T-helper 2 cell (primary cell): ENCODE data around the gene COX7A2L.

ENCODE experiments used
- DNase-seq, 5 experiments: peaks; one replicate each; pipeline versions ENCODE4 v3.0.0 to v3.0.0-alpha.2; 2012 to 2022

COX7A2L gene

DNA sequence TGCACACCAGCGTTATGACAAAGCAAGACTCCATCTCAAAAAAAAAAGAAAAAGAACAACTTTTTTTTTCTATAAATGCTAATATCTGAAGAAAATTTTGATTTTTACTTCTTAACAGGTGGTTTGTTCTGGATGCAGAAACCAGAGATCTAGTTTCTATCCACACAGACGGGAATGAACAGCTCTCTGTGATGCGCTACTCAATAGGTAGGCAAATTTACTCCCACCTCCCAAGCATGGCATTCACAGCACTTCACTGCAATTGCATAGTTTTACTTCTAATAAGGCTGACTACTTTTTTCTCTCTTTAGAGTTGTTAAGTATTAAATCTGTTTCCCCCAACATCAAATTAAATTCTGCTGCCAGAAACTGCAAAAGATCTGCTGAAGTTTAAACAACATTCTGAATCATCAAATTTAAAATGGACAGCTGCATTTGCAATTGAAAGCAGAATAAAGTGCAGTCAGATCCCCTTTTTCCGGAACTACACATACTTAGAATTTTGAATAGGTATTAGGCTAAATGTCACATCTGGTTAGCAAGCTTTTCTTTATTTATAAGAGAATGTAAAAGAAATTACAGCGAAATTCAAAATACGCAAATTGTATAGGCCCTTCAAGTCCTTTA lies 45.1 kb downstream of the COX7A2L start:
- no peak for DNase-seq

- DNase-seq, result no peak
Observed at GRCh38 chr2:42314892-42315468, 46.0 kb downstream of the COX7A2L start.

GRCh38 chr2:42312106-42312505 lies 48.9 kb downstream of the COX7A2L start:
- no peak for DNase-seq

GRCh38 chr2:42310007-42310515 lies 51.0 kb downstream of the COX7A2L start:
- no peak for DNase-seq

GRCh38 chr2:42309366-42309765 lies 51.7 kb downstream of the COX7A2L start:
- DNase-seq, result no peak

DNA sequence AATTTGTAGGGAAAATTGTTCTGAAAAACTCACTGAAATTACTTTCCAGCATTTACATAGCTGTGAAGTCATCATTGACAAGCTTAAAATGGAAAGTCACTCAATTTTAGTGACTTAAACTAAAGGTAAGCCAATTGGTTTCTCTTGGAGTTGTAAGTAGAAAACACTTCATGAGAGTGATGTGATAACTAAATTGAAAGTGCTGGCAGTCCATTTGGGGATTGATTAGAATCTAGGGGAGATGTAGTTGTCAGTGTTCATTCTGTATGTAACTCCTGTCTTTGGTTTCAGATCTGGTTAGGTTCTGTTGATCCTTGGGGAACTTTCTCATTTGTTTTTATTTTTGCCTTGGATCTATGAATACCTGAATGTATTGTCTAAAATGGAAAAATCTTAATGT lies 53.8 kb downstream of the COX7A2L start:
- DNase-seq, result no peak

DNA sequence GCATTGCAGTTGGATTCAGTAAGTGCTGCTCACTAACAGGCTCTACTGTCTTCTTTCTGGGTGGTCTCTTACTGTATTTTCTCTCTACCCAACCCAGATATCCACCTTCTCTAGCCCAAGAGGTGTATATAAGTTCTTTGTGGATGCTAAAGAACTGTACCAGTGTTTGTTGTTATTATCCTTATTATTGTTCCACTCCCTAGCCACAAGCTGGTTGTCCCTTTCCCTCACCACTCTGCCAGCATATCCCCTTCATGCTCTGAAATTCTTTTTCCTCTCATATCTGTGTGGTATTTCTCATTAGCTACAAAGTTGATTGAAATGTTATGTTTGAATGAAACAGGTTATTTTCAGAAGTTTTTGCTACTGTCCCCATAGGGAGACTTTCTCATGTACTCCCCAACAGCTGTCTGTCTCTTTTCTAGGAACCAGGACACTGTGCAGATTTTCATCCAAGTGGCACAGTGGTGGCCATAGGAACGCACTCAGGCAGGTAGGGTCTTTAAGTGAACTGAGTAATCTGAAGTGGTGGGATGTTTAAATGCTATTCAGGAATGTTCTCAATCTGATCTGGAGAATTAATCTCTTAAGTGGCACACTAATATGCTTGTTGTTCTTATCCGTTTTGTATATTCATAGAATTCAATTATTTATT lies 56.8 kb downstream of the COX7A2L start:
- DNase-seq, result no peak

GRCh38 chr2:42303252-42303651 lies 57.8 kb downstream of the COX7A2L start:
- DNase-seq, result no peak

DNA sequence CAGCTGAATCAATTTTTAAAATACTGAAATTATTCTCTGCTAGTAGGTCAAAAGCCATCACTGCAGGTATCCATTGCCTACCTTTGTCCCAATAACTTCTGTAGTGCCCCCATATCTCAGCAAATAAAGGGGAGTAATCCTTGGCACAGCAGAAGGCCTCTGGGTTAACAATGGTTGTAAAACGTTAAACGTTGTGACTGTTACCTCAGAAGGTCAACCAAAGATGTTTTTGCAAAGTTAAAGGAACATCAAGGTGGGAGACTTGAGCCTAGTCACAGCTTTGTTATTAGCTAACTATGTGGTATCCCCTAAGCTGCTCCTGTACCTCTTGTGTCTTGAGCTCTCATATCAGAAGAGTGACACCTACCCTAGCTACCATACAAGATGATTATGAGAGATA lies 60.5 kb downstream of the COX7A2L start:
- peak in 1 of 5 experiments; percentile 18 for DNase-seq
